GM15510 (cell line): ENCODE measurements around the gene MST1.

Experiments
- POLR2A ChIP-seq: IDR thresholded peaks from 3 replicates; pipeline ENCODE4 v1.6.1; 2011; ENCODE audit warnings: borderline replicate concordance; ENCODE audit not compliant: insufficient read length; ENCODE audit errors: extremely low read depth

Gene MST1

GRCh38 chr3:49680493-49681231 is 8.6 kb downstream of the MST1 start:
- TF ChIP-seq POLR2A, result no peak

- TF ChIP-seq POLR2A, result no peak
Measured at GRCh38 chr3:49675912-49676311, 13.4 kb downstream of the MST1 start.

DNA sequence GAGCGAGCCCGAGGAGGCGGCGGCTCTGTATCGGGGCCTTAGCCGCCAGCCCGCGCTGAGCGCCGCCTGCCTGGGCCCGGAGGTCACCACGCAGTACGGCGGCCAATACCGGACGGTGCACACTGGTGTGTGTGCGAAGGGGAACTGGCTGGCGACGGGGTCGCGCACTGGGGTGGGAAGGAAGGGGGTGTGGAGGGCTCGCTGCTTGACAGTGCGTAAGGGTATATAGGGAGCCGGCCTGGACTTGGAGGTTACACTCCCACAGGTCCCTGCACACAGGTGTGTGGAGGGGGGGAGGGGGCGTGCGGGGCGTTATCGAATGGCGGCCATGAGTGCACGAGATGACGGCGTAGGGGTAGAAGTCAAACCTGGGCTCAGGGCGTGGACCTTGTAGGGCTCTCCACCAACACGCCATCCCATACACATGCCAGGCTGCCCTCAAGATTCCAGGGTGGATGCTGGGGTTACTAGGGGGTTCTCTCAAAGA is 14.7 kb downstream of the MST1 start:
- no peak for TF ChIP-seq POLR2A

DNA sequence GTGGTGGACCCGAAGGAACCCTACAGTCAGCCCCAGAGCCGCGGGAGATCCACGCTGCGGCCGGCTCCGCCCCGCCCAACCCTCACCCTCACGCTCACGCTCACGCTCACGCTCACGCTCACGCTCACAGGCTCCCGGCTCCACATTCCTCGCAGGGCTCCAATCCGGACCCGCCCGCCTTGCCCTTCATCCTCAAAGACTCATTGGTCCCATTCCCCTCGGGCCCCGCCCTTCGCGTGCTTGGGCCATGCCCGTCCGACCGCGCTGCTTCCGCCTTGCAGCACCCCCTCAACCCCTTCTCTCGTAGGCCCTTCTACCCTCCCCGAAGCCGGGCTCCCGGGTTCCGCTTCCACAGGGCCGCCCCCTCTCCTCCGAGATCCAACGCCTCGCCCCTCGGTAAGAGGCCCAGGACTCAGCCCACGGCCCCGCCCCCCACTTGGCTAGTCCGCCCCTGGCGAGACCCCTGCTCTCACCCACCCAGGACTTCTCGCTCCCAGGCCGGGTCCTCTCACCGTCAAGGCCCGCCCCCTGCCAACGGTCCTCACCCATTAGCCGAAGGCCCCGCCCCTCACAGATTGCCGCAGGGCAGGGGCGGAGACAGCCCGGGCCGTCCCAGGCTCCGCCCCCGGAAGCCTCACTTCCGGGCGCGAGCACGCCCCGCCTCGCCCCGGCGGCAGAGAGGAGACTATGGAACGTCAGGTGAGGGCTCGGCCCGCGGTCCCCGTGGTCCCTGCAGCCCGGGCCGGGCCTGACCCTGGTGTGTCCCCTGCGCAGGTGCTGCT is 15.4 kb downstream of the MST1 start, which contains the start of gene APEH:
Gene APEH, plus strand, starts transcription at position 637 of the 782 bp plus-strand sequence. Its CDS starts 51 bp downstream, at position 688.
- peak; percentile 84 for TF ChIP-seq POLR2A

DNA sequence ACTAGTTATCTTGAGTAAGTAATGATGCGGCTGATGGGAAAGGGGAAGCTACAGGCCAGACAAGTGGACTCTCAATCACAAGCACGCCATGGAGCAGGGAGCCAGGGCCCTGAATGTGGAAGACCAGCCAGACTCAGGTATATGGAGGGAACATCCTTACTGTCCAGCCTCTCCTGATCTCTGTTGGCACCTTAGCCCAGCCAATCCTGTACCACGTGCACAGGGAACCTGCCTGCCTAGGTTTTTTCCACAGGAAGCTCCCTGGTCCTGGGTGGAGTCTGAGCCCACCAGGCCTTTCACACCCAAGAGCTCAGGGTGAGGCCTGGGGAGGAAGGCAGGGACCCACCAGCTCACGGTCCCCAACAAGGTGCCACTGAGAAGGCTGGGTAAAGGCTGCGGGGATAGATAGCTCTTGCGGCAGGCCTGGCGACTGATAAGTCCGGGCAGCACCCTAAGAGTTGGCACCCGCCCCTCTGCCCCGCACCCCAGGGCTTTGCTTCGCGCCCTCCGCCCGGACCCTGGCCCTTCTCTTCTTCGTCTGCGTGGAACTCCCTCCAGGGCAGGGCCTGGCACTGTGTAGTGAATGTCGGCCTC is 16.1 kb downstream of the MST1 start:
- no peak for TF ChIP-seq POLR2A

- TF ChIP-seq POLR2A, result peak; percentile 16
Measured at GRCh38 chr3:49671291-49672288, 17.7 kb downstream of the MST1 start.

- no peak for TF ChIP-seq POLR2A
Measured at GRCh38 chr3:49670940-49671290, 18.4 kb downstream of the MST1 start.

DNA sequence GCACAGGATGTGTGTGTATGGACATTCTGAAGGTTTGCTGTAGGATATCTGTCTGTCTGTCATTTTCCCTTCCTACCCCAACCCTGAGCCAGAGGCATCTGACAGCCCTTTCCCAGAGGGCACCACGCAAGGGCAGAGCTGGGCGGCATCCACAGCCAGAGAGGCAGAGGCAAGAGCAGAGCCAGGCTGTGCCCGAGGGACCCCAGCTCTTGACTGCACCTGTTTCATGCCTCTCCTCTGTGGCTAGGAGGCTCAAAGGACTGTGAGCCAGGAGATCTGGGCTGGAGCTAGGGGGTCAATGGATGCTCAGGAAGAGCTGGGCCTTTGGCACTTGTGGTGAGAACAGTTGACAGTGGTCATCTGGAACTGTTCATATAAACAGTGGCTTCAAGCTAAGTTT is 19.9 kb downstream of the MST1 start:
- TF ChIP-seq POLR2A, result no peak

DNA sequence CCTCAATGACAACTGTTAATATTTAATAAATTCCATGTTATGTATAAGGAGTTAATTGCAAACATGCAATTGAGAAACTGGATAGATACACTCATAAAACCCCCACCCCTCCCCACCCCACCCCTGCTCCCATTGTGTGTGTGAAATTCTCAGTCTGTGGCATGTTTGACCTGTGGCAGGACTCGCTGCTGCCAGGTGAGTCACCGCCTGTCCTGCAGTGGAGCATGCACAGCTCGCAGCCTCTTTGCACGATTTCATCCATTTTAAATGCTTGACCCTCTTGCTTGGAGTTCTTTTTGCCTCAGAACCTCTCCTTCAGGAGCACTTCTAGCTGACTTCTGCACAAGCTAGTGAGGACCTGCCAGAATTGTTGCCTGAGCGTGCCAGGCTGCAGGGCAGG is 20.4 kb downstream of the MST1 start:
- TF ChIP-seq POLR2A, result no peak

- no peak for TF ChIP-seq POLR2A
Measured at GRCh38 chr3:49668414-49668797, 20.9 kb downstream of the MST1 start.

DNA sequence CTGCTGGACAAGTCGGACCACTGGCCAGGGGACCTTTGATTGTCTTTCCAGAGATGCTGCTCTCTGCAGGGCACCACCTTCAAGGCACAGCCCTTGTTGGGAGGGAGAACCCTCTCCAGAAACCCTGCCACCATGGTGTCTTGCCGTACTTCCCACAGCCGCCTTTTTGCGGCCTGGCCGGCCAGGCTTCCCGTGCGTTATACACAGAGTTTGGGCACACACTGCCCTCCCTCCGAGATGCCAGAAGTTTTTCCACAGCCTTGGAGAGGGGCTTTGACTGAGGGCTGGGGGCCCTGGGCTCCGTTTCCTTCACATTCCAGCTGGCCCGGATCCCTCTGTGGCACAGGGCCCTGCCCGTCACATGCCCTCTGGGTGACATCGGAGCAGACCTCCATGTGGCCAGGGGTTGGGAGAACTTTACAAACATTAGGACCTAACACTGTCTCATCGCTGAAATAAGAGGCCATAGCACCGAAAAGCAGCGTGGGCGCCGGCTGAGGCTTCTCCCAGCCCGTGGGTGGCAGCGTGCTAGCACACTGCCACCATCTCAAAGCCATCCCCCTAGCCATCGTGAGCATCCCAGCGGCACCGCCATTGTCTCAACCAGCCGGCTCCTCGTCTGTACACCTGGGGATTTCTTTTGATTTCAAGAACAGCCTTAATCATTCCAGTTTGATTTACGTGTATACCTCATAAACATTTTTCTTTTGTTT is 21.4 kb downstream of the MST1 start:
- TF ChIP-seq POLR2A, result no peak

DNA sequence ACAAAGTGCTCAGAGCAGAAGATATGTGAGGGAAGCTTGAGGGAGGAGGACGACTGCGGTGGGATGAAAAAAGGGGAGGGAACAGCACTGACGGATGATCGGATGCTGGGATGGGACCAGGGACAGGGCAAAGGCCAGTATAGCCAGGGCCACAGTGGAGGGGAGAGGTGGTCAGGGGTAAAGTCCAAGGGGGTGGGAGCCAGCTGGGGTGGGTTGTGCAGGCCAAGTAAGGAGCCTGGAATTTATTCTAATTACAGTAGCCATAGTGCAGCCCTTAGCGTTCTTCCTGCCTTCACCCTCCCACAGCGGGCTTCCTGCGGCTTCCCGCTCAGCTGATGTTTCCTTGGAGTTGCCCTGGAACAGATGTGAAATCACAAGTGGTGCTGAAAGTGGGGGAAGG is 22.7 kb downstream of the MST1 start:
- TF ChIP-seq POLR2A, result no peak

DNA sequence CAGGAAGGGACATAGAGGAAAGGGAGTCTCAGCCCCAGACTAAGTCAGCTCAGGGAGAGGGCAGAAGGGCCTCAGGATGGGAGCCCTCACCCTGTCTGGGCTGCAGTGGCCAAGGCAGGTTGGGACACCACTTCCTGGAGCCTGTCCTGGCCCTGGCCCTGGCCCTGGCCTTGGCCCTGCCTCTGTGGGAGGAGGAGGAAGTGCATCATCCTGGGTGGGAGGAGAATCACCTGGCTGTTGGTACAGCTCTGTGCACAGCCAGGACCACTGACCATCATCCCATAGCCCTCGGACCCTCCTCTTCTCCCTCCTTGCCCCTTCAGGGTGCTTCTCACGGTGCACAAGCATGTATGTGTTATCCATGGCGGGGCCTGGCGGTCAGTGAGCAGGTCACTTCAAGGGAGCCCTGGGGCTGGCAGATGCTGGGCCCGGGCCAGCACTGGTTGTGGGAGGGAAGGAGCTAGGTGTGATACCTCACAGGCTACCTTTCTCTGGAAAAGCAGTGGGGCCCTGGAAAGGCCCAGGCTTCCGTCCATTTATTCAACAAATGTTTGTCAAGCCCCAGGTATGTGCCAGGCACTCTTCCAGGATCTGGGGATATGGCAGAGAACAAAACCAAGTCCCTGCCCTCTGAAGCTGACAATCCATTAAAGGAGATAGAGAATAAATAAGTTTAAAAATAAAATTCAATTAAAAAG is 23.3 kb downstream of the MST1 start:
- no peak for TF ChIP-seq POLR2A
